Right lobe of liver (tissue), 4 donors: ENCODE measurements around the gene B4GALNT3.

Experiments
- POLR2A ChIP-seq: fragments of 450-650 bp; IDR thresholded peaks from one replicate; pipeline ENCODE4 v1.6.1; 2017; ENCODE audit warnings: antibody characterized with exemption, mild to moderate bottlenecking
- TF ChIP-seq, protein P1 (sequence below), 4 donors: fragments of 200-600 bp in 3 of 4; fragments of 450-650 bp in 1 of 4; IDR thresholded peaks; one replicate each; pipeline versions ENCODE4 v1.5.1 to v1.8.0; 2016 to 2022; ENCODE audit warnings: antibody characterized with exemption in 4 of 4, mild to moderate bottlenecking in 2 of 4
- donor health status: DM: no; HTN: no; CAD: no.
- donor health status: DM: no; HTN: no; CAD: no.
- donor health status: DM: no; HTN: yes; CAD: no.

DNA sequence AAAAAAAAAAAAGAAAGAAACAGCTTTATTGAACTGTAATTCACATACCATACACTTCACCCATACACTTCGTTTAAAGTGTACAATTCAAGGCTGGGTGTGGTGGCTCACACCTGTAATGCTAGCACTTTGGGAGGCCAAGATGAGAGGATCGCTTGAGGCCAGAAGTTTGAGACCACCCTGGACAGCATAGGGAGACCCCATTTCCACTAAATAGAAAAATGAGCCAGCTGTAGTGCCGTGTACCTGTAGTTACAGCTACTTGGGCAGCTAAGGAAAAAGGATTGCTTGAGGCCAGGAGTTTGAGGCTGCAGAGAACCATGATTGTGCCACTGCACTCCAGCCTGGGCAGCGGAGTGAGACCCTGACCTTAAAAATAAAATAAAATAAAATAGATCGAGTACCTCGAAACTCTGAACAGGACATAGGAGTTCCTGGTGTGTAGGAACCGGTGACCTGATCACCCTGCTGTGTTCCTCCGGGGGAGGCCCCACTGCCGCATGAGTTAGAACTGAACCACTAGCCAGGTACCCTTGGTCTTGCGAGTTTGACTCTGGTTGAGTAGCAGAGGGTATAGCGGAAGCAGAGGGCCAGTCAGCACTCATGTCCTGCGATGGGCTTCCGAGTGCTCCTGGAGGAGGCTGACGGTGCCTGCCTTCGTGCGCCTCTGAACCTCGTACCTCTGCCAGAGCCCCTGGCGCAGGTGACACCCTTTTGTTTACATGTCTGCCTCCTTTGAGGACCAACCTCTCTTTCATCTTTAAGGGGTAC lies 80.0 kb downstream of the B4GALNT3 start:
- TF ChIP-seq, protein P1, sequence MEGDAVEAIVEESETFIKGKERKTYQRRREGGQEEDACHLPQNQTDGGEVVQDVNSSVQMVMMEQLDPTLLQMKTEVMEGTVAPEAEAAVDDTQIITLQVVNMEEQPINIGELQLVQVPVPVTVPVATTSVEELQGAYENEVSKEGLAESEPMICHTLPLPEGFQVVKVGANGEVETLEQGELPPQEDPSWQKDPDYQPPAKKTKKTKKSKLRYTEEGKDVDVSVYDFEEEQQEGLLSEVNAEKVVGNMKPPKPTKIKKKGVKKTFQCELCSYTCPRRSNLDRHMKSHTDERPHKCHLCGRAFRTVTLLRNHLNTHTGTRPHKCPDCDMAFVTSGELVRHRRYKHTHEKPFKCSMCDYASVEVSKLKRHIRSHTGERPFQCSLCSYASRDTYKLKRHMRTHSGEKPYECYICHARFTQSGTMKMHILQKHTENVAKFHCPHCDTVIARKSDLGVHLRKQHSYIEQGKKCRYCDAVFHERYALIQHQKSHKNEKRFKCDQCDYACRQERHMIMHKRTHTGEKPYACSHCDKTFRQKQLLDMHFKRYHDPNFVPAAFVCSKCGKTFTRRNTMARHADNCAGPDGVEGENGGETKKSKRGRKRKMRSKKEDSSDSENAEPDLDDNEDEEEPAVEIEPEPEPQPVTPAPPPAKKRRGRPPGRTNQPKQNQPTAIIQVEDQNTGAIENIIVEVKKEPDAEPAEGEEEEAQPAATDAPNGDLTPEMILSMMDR (IDR thresholded peaks at IDR 0.05) = no peak
- TF ChIP-seq POLR2A = no peak
